Endodermal cell (in vitro differentiated cells): ENCODE data around the gene LINC01488. TPM values are rescaled to one million over a fixed set of nuclear protein-coding genes. Genes with fewer than 3 reads are reported as not detected.

Source experiments
- DNase-seq: peaks from one replicate; pipeline ENCODE4 v3.0.0-alpha.2; 2017
- H3K27ac ChIP-seq: 2 replicates; pipeline ENCODE4 v1.5.1; 2013; ENCODE audit warnings: mild to moderate bottlenecking, low read depth, low read length, moderate library complexity
- H3K27me3 ChIP-seq: 2 replicates; pipeline ENCODE4 v1.6.1; 2013; ENCODE audit warnings: mild to moderate bottlenecking, low read length, moderate library complexity; ENCODE audit not compliant: insufficient read depth, control insufficient read depth, poor library complexity, severe bottlenecking
- H3K36me3 ChIP-seq: 2 replicates; pipeline ENCODE4 v1.7.0; 2013; ENCODE audit warnings: mild to moderate bottlenecking, low read length, moderate library complexity; ENCODE audit not compliant: control insufficient read depth, insufficient read depth
- H3K4me1 ChIP-seq: one replicate; pipeline ENCODE4 v1.7.0; 2013; ENCODE audit warnings: low read length; ENCODE audit not compliant: control insufficient read depth, insufficient read depth
- H3K4me3 ChIP-seq: 2 replicates; pipeline ENCODE4 v1.5.1; 2013; ENCODE audit warnings: mild to moderate bottlenecking, low read length, moderate library complexity
- H3K9ac ChIP-seq: 2 replicates; pipeline ENCODE4 v1.6.1; 2013; ENCODE audit warnings: mild to moderate bottlenecking, low read length, moderate library complexity; ENCODE audit not compliant: poor library complexity, severe bottlenecking; ENCODE audit errors: extremely low read depth
- H3K9me3 ChIP-seq: 2 replicates; pipeline ENCODE4 v1.6.1; 2013; ENCODE audit warnings: mild to moderate bottlenecking, low read length, moderate library complexity; ENCODE audit not compliant: control insufficient read depth
- H3K27ac Mint-ChIP-seq: 2 replicates; pipeline ENCODE4 v1.8.0; 2020; ENCODE audit warnings: mixed read lengths
- H3K27me3 Mint-ChIP-seq: 2 replicates; pipeline ENCODE4 v1.8.0; 2021; ENCODE audit warnings: mild to moderate bottlenecking, mixed read lengths; ENCODE audit not compliant: insufficient read depth
- H3K36me3 Mint-ChIP-seq: 2 replicates; pipeline ENCODE4 v1.8.0; 2020; ENCODE audit warnings: low read depth, mixed read lengths
- H3K4me1 Mint-ChIP-seq: 2 replicates; pipeline ENCODE4 v1.8.0; 2020; ENCODE audit warnings: mixed read lengths
- H3K4me3 Mint-ChIP-seq: 2 replicates; pipeline ENCODE4 v1.8.0; 2020; ENCODE audit warnings: mild to moderate bottlenecking, moderate library complexity, mixed read lengths
- H3K9me3 Mint-ChIP-seq: 2 replicates; pipeline ENCODE4 v1.8.0; 2020; ENCODE audit warnings: mild to moderate bottlenecking, mixed read lengths
- WGBS, 2 experiments: methylation state at CpG; one replicate each; pipeline versions ENCODE4 v1.1.5 to v1.1.7; 2013; ENCODE audit warnings: missing lambda C conversion rate in 2 of 2, mixed read lengths in 1 of 2; ENCODE audit not compliant: insufficient coverage in 1 of 2, insufficient read length in 1 of 2; 5-methylcytosine and 5-hydroxymethylcytosine counted together
- total RNA-seq, 2 donors: library from RNA; stranded (reverse); fragmentation: NEBNext Ultra II Directional in 1 of 2; extraction: Animal tissue kit (Norgen Biotek cat#: 25700) in 1 of 2; gene quantifications; 2 replicates in 1 of 2; 3 replicates in 1 of 2; pipeline ENCODE4 v1.2.1, GENCODE V29; 2021
- TF ChIP-seq, protein P1 (sequence below): fragments of 200-600 bp; sonication (generic); conservative IDR thresholded peaks from 2 replicates; pipeline ENCODE4 v1.5.0; 2021; ENCODE audit warnings: antibody characterized with exemption, mild to moderate bottlenecking

Gene LINC01488
- total RNA-seq, 2 donors from 2014 or later: not detected

DNA sequence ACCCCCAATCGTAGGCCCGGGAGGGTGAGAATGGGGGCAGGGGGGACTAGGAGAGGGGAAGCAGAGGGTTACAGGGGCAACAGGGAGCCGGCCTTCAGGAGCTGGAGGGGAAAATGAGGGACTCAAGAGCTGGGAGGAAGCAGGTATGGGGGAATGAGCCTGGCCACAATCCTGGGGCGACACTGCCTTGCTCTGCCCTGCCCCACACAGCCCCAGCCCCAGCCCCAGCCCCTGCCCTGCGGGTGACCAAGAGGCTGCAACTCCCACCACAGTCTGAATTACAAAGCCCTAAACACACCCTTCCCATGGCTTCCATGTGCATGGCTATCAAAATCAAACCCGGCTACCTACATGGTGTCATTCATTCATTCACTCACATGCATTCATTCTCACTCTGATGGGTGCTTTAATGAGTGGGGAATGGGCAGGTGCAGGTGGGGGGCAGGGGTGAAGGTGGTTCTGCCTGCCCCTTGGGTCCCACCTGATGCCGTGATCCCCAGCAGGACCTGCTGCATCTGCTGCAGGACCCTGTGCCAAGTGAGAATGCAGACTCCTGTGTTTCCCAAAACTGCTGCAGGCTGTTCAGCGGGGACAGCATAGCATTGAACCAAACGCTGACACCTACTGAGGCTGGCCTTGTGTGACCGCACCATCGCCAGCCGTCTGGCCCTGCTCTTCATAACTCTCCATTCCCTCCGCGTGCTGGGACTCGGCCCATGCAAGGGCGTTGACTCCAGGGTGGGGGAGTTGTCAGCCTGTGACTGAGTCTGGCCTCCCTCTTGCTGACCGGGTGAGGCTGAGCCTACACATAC, 9.5 kb upstream of the LINC01488 start:
- Histone ChIP-seq H3K9me3 (no peaks in the 10 kb centered on the region), H3K27ac (peak overlapping the region; percentile 95), H3K4me3 (no peak overlapping the region), H3K36me3 (no peaks in the 10 kb centered on the region), H3K9ac (no peak overlapping the region), H3K4me1 (no peaks in the 10 kb centered on the region), H3K27me3 (no peaks in the 10 kb centered on the region)
- Mint-ChIP-seq H3K27ac (no peak overlapping the region), H3K4me1 (peaks cover 6% of the 10 kb centered on the region), H3K27me3 (peaks cover 20% of the 10 kb centered on the region), H3K9me3 (peaks cover 4% of the 10 kb centered on the region), H3K4me3 (no peak overlapping the region), H3K36me3 (no peaks in the 10 kb centered on the region)
- TF ChIP-seq, protein P1, sequence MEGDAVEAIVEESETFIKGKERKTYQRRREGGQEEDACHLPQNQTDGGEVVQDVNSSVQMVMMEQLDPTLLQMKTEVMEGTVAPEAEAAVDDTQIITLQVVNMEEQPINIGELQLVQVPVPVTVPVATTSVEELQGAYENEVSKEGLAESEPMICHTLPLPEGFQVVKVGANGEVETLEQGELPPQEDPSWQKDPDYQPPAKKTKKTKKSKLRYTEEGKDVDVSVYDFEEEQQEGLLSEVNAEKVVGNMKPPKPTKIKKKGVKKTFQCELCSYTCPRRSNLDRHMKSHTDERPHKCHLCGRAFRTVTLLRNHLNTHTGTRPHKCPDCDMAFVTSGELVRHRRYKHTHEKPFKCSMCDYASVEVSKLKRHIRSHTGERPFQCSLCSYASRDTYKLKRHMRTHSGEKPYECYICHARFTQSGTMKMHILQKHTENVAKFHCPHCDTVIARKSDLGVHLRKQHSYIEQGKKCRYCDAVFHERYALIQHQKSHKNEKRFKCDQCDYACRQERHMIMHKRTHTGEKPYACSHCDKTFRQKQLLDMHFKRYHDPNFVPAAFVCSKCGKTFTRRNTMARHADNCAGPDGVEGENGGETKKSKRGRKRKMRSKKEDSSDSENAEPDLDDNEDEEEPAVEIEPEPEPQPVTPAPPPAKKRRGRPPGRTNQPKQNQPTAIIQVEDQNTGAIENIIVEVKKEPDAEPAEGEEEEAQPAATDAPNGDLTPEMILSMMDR: no peak
- DNase-seq: no peak
- WGBS, 2 experiments: 83 to 85% methylated on average over 1 to 17 of the region's 17 CpGs

DNA sequence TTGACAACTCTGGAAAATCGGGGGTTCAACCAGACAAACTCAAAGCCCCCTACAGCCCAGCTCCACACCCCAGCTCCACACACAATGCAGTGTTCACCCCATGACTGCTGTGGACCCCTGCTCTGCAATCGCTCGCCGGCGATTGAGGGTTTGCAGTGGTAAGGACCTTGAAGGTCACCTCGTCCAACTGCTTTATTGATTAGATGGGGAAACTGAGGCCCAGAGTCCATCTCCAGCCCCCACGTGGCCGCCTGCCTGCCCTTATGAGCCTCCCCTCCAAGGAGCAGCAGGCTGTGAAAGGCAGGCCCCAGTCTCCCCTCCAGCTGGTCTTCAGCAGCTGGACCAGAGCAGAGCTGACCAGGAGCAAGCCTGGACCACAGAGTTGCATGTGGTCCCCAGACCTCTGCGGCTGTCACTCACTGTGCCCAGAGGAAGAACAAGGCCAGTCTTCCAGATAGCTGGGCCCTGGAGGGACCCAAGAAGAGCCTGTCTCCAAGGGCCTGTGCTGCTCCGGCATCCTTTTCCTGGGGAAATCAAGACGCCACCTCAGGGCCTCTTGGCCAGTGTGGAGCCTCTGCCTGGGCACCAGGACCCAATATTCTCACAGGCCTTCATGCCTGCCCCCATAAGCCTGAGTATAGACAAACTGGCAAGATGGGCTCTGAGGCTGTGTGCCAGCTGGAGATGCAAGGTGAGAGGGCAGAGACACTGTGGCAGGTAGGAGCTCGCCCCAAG, 8.8 kb upstream of the LINC01488 start:
- H3K4me1 ChIP-seq: no peaks in the 10 kb centered on the region
- no peak overlapping the region for H3K27ac ChIP-seq
- no peaks in the 10 kb centered on the region for H3K9me3 ChIP-seq
- no peak overlapping the region for H3K4me3 Mint-ChIP-seq
- no peak overlapping the region for H3K4me3 ChIP-seq
- H3K27me3 Mint-ChIP-seq: peaks cover 17% of the 10 kb centered on the region
- no peak overlapping the region for H3K9ac ChIP-seq
- H3K4me1 Mint-ChIP-seq: peaks cover 6% of the 10 kb centered on the region
- H3K36me3 ChIP-seq: no peaks in the 10 kb centered on the region
- H3K9me3 Mint-ChIP-seq: peaks cover 4% of the 10 kb centered on the region
- DNase-seq: no peak
- WGBS, 2 experiments: 93 to 95% methylated on average over 11 to 12 of the region's 12 CpGs
- no peaks in the 10 kb centered on the region for H3K36me3 Mint-ChIP-seq
- no peak overlapping the region for H3K27ac Mint-ChIP-seq
- H3K27me3 ChIP-seq: no peaks in the 10 kb centered on the region
- TF ChIP-seq, protein P1: no peak

DNA sequence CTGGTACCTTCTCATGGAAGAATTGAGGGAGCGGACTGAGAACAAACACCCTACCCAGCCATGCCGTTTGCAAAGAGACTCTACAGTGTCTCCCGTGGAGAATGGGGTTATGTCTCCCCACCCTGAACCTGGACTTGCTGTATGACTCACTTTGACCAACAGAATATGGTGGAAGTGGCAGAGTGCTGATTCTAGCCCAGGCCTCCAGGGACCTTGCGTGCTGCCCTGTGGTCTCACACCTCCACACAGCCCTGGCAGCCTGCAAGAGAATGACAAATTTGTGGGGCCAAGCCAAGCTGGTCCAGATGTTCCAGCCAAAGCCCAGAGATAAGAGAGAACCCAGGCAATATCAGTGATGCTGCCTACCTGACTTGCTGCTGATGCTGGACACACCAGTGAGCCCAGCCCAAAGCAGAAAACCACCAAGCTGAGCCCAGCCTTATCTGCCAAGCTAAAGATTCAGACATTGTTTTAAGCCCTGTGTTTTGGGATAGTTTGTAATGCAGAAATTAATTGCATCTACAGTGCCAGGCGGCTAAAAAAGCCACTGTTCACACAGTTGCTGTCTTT, 8.1 kb upstream of the LINC01488 start:
- Histone ChIP-seq H3K27ac (no peak overlapping the region), H3K4me3 (no peak overlapping the region), H3K9me3 (no peaks in the 10 kb centered on the region), H3K36me3 (no peaks in the 10 kb centered on the region), H3K27me3 (no peaks in the 10 kb centered on the region), H3K9ac (no peak overlapping the region), H3K4me1 (no peaks in the 10 kb centered on the region)
- Mint-ChIP-seq H3K27ac (no peak overlapping the region), H3K9me3 (peaks cover 4% of the 10 kb centered on the region), H3K36me3 (no peaks in the 10 kb centered on the region), H3K4me1 (peaks cover 6% of the 10 kb centered on the region), H3K27me3 (peaks cover 21% of the 10 kb centered on the region), H3K4me3 (no peak overlapping the region)
- TF ChIP-seq, protein P1: no peak
- WGBS, 2 experiments: 90 to 100% methylated on average over 1 to 5 of the region's 5 CpGs
- DNase-seq: no peak
